H9 (cell line): Measurements from ENCODE around the gene ASB18. TPM values are rescaled to one million over a fixed set of nuclear protein-coding genes. Genes with fewer than 3 reads are reported as not detected.
A peak's percentile ranks its signal among the peaks of the same experiment; 100 is the strongest.

Experiments
- DNase-seq: peaks from one replicate; pipeline ENCODE4 v3.0.0-alpha.2; 2017
- H2AFZ ChIP-seq: one replicate; pipeline ENCODE4 v1.6.1; 2013; ENCODE audit warnings: mild to moderate bottlenecking, low read length, control low read depth, moderate library complexity
- H2AK5ac ChIP-seq: 2 replicates; pipeline ENCODE4 v1.6.1; 2013; ENCODE audit warnings: low read length, control low read depth, mixed read lengths; ENCODE audit not compliant: insufficient read length
- H2BK120ac ChIP-seq: one replicate; pipeline ENCODE4 v1.6.1; 2013; ENCODE audit warnings: low read depth, mild to moderate bottlenecking, low read length, control low read depth, inconsistent platforms; ENCODE audit not compliant: poor library complexity, severe bottlenecking
- H2BK12ac ChIP-seq: 2 replicates; pipeline ENCODE4 v1.6.1; 2013; ENCODE audit warnings: low read length, control low read depth, mixed read lengths, low read depth; ENCODE audit not compliant: insufficient read length
- H2BK15ac ChIP-seq: 2 replicates; pipeline ENCODE4 v1.6.1; 2013; ENCODE audit warnings: low read depth, low read length, control low read depth
- H2BK20ac ChIP-seq: one replicate; pipeline ENCODE4 v1.6.1; 2013; ENCODE audit warnings: low read depth, mild to moderate bottlenecking, low read length, control low read depth, inconsistent platforms; ENCODE audit not compliant: poor library complexity, severe bottlenecking
- H2BK5ac ChIP-seq: 2 replicates; pipeline ENCODE4 v1.6.1; 2013; ENCODE audit warnings: low read length, control low read depth, mixed read lengths; ENCODE audit not compliant: insufficient read length
- H3K14ac ChIP-seq: 2 replicates; pipeline ENCODE4 v1.6.1; 2013; ENCODE audit warnings: low read length, control low read depth; ENCODE audit not compliant: insufficient read depth
- H3K18ac ChIP-seq: 2 replicates; pipeline ENCODE4 v1.6.1; 2013; ENCODE audit warnings: low read depth, mild to moderate bottlenecking, mixed read lengths, low read length, control low read depth; ENCODE audit not compliant: insufficient read length
- H3K23ac ChIP-seq: 2 replicates; pipeline ENCODE4 v1.6.1; 2013; ENCODE audit warnings: low read length, control low read depth, mixed read lengths, low read depth; ENCODE audit not compliant: insufficient read length
- H3K23me2 ChIP-seq: 2 replicates; pipeline ENCODE4 v1.6.1; 2013; ENCODE audit warnings: low read depth, mild to moderate bottlenecking, mixed read lengths, low read length, control low read depth; ENCODE audit not compliant: insufficient read length, poor library complexity, severe bottlenecking
- H3K27ac ChIP-seq: 2 replicates; pipeline ENCODE4 v1.5.1; 2013; ENCODE audit warnings: low read length, control low read depth, mixed read lengths, low read depth; ENCODE audit not compliant: insufficient read length
- H3K27me3 ChIP-seq: 2 replicates; pipeline ENCODE4 v1.6.1; 2013; ENCODE audit warnings: low read length, control low read depth, inconsistent platforms; ENCODE audit not compliant: insufficient read depth
- H3K4ac ChIP-seq: 2 replicates; pipeline ENCODE4 v1.6.1; 2013; ENCODE audit warnings: low read depth, mild to moderate bottlenecking, control low read depth, inconsistent platforms, low read length, moderate library complexity
- H3K4me1 ChIP-seq: 2 replicates; pipeline ENCODE4 v1.6.1; 2013; ENCODE audit warnings: low read length, control low read depth, inconsistent platforms; ENCODE audit not compliant: insufficient read depth
- H3K4me2 ChIP-seq: 2 replicates; pipeline ENCODE4 v1.6.1; 2013; ENCODE audit warnings: low read length, control low read depth, mixed read lengths; ENCODE audit not compliant: insufficient read length, insufficient read depth
- H3K56ac ChIP-seq: 2 replicates; pipeline ENCODE4 v1.6.1; 2013; ENCODE audit warnings: low read depth, mild to moderate bottlenecking, mixed read lengths, low read length, control low read depth; ENCODE audit not compliant: insufficient read length
- H3K79me1 ChIP-seq: 2 replicates; pipeline ENCODE4 v1.6.1; 2013; ENCODE audit warnings: low read depth, mild to moderate bottlenecking, moderate library complexity, low read length, control low read depth, inconsistent platforms; ENCODE audit not compliant: insufficient read depth, poor library complexity, severe bottlenecking
- H3K79me2 ChIP-seq: 2 replicates; pipeline ENCODE4 v1.6.1; 2013; ENCODE audit warnings: low read length, control low read depth, inconsistent platforms; ENCODE audit not compliant: insufficient read depth
- H3K9ac ChIP-seq: 2 replicates; pipeline ENCODE4 v1.6.1; 2013; ENCODE audit warnings: low read length, control low read depth, mixed read lengths; ENCODE audit not compliant: insufficient read length; ENCODE audit errors: extremely low read depth
- H3K9me3 ChIP-seq: one replicate; pipeline ENCODE4 v1.6.1; 2013; ENCODE audit warnings: low read depth, low read length, inconsistent platforms; ENCODE audit not compliant: control insufficient read depth
- H3T11ph ChIP-seq: one replicate; pipeline ENCODE4 v1.6.1; 2013; ENCODE audit warnings: mild to moderate bottlenecking, low read length, control low read depth, inconsistent platforms
- H4K20me1 ChIP-seq: one replicate; pipeline ENCODE4 v1.6.1; 2013; ENCODE audit not compliant: control insufficient read depth, insufficient read length, insufficient read depth
- H4K5ac ChIP-seq: 2 replicates; pipeline ENCODE4 v1.6.1; 2013; ENCODE audit warnings: low read depth, mild to moderate bottlenecking, mixed read lengths, low read length, control low read depth; ENCODE audit not compliant: insufficient read length
- H4K8ac ChIP-seq: replicated peaks from 2 replicates; pipeline ENCODE4 v1.6.1; 2013; ENCODE audit warnings: low read length, control low read depth, mixed read lengths, low read depth; ENCODE audit not compliant: insufficient read length
- H4K91ac ChIP-seq: 2 replicates; pipeline ENCODE4 v1.6.1; 2013; ENCODE audit warnings: low read depth, mild to moderate bottlenecking, moderate library complexity, mixed read lengths, low read length, control low read depth; ENCODE audit not compliant: insufficient read length
- H3K27ac Mint-ChIP-seq, 3 experiments: 2 replicates in 2 of 3; 3 replicates in 1 of 3; pipeline ENCODE4 v1.8.0; 2020 to 2021; ENCODE audit warnings: mixed read lengths in 3 of 3, mild to moderate bottlenecking in 1 of 3, moderate library complexity in 1 of 3
- H3K27me3 Mint-ChIP-seq: 2 replicates; pipeline ENCODE4 v1.8.0; 2021; ENCODE audit warnings: low read depth, mild to moderate bottlenecking, moderate library complexity, mixed read lengths
- H3K36me3 Mint-ChIP-seq, 3 experiments: 2 replicates in 2 of 3; 3 replicates in 1 of 3; pipeline ENCODE4 v1.8.0; 2020 to 2021; ENCODE audit warnings: low read depth in 3 of 3, mixed read lengths in 3 of 3; ENCODE audit not compliant: insufficient read depth in 1 of 3
- H3K4me1 Mint-ChIP-seq, 2 experiments: 2 replicates each; pipeline ENCODE4 v1.8.0; 2020; ENCODE audit warnings: mixed read lengths in 2 of 2
- H3K4me3 Mint-ChIP-seq, 2 experiments: 2 replicates in 1 of 2; 3 replicates in 1 of 2; pipeline ENCODE4 v1.8.0; 2020 to 2021; ENCODE audit warnings: mild to moderate bottlenecking in 2 of 2, mixed read lengths in 2 of 2, moderate library complexity in 1 of 2
- H3K9me3 Mint-ChIP-seq, 2 experiments: 2 replicates in 1 of 2; 3 replicates in 1 of 2; pipeline ENCODE4 v1.8.0; 2020; ENCODE audit warnings: mild to moderate bottlenecking in 2 of 2, mixed read lengths in 2 of 2, moderate library complexity in 1 of 2
- CTCF ChIP-seq: fragments of 200-600 bp; sonication (generic); conservative IDR thresholded peaks from 3 replicates; pipeline ENCODE4 v1.8.0; 2021; ENCODE audit warnings: antibody characterized with exemption, mild to moderate bottlenecking
- WGBS: extraction: QIAGEN DNeasy Blood & Tissue Kit; methylation state at CpG from one replicate; pipeline ENCODE4 v1.1.7; 2013; ENCODE audit warnings: missing lambda C conversion rate, low lambda C conversion rate, mixed read lengths; ENCODE audit not compliant: insufficient read length; ENCODE audit errors: extremely low coverage; 5-methylcytosine and 5-hydroxymethylcytosine counted together
- total RNA-seq: library from RNA; stranded (reverse); gene quantifications from 2 replicates; pipeline ENCODE4 v1.2.1, GENCODE V29; 2021

Gene ASB18
- total RNA-seq, 1 experiment from 2014 or later: not detected

GRCh38 chr2:236286873-236287545 is 22.8 kb upstream of the ASB18 start:
- Mint-ChIP-seq H3K9me3 (peaks cover 6 to 10% of the 10 kb centered on the region in 2 experiments; a peak in 3 of 5 replicates), H3K27ac (peak overlapping the region in 1 of 3 experiments; percentile 27; a peak in 2 of 7 replicates), H3K27me3 (peaks cover 34% of the 10 kb centered on the region), H3K4me3 (no peak overlapping the region), H3K4me1 (no peaks in the 10 kb centered on the region), H3K36me3 (no peaks in the 10 kb centered on the region)
- H4K20me1 ChIP-seq: no peaks in the 10 kb centered on the region
- no peaks in the 10 kb centered on the region for H3K23me2 ChIP-seq
- no peak overlapping the region; the same call in 1 of the 2 replicates for H3K14ac ChIP-seq
- H3K9ac ChIP-seq: no peak overlapping the region
- H4K91ac ChIP-seq: no peak overlapping the region
- H2BK5ac ChIP-seq: no peak overlapping the region
- H3K18ac ChIP-seq: no peak overlapping the region
- H3K4me2 ChIP-seq: no peak overlapping the region
- TF ChIP-seq CTCF: no peak
- no peak overlapping the region for H3K4ac ChIP-seq
- H4K8ac ChIP-seq: no peak overlapping the region
- H3K27ac ChIP-seq: no peak overlapping the region
- no peaks in the 10 kb centered on the region for H3K9me3 ChIP-seq
- H3K23ac ChIP-seq: no peak overlapping the region
- no peak overlapping the region for H2BK120ac ChIP-seq
- no peak overlapping the region for H4K5ac ChIP-seq
- H3K56ac ChIP-seq: no peak overlapping the region
- H2BK20ac ChIP-seq: no peak overlapping the region
- H3K79me1 ChIP-seq: no peaks in the 10 kb centered on the region
- H3K4me1 ChIP-seq: no peaks in the 10 kb centered on the region
- H3K27me3 ChIP-seq: no peaks in the 10 kb centered on the region
- H3T11ph ChIP-seq: no peak overlapping the region
- no peak overlapping the region for H2BK15ac ChIP-seq
- no peak overlapping the region for H2BK12ac ChIP-seq
- no CpG with 5 or more reads among the region's 7 CpGs for WGBS
- H3K79me2 ChIP-seq: no peaks in the 10 kb centered on the region
- no peak overlapping the region for H2AFZ ChIP-seq
- DNase-seq: no peak
- no peak overlapping the region for H2AK5ac ChIP-seq
